Fibroblast of skin of scalp (primary cell): ENCODE results near the gene SRCIN1.

ENCODE experiments used
- DNase-seq: peaks from one replicate; pipeline ENCODE4 v3.0.0-alpha.2; 2013

The SRCIN1 gene

DNA sequence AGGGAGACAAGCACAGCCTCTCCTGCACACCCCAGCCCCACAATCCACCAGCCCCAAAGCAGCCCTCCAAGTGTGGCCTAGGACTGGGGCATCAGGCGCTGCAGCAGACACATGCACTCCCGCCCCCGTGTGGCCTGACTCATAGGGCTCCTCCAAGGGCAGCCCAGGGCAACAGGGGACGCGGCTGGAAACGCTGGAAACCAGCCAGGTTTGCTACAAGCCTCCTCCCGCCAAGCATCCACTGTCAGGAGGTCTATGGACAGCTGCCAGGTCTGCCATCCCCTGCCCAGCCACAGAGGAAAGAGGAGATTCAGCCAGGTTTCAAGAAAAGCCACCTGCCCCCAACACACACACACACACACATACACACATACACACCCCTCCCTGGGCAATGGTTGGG is 25.8 kb downstream of the SRCIN1 start:
- DNase-seq: peak; percentile 33

DNA sequence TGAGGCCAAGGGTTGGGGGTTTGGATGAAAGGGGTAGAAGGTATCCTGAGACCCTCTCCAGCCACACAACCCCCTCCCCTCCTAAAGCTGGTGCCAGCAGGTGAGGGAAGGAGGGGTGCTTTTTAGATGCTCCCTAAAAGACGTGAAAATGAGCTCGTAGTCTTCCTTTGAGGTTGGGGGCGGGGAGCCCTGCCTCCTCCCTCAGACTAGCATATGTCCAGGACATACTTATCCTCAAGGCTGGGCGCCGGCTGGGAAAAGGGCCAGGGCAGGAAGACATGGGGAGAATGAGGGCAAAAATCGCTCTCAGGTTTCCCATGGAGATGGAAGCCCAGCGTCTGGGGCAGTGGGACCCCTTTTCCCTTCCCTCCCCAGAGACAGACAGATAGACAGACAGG is 26.7 kb downstream of the SRCIN1 start:
- no peak for DNase-seq

DNA sequence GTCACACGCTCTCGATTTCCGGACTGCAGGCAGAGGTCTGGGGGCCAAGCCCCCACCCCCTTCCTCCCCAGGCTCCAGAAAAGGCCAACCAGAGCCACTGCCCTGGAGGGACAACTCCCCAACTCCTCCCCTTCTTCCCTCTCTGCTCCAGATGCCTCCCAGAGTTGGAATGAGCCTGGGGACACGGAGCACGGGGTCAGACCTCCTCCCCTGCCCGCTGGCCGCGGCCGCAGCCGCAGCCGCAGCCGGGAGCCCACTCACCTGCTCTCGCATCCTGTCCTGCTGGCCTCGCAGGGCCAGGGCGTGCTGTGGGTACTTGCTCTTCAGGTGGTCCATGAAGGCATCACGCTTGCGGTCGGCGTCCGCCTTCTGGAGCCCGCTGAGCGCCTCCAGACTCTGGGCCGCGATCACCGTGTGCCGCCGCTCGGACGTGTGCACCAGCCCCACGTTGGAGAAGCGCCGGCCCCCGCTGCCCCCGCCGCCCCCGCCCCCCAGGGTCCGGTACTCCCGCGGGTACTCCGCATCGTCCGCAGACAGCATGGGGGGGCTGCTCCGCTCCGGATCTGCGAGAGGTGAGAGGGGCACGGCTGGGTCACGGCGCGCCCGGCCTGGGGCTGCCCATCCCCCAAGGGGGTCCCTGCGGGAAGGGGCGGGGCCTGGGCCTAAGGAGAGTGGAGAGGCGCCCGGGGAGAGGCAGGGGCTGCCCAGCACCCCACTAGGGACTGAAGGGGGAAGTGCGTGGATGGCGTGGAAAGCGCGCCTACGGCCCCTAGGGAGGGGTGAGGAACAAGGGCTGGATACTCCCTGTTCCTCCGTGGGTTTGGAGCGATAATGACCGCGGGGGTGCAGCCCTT is 27.3 kb downstream of the SRCIN1 start:
- no peak for DNase-seq

DNA sequence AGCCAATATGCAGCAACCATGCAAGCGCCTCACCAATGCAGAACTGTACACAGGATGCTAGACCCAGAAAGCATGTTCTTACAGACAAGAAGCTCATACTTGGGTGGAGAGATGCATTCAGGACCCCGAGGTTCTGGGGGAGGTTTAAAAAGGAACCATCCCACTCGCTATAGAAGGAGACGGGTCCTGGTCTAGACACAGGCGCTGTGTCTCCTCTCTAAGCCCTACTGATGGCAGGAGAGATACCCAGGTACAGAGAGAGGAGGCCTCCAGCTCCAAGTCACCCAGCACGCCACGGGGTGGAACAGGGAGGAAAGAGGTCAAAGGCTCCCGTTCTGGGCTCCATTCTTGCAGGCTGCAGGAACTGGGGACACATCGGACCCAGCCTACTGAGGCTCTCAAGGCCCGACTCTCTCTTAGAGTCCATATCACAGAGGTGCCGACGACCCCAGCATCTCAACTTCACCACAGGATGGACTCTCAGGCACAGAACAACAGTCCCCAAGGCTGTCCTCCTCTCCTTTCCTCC is 28.0 kb downstream of the SRCIN1 start:
- no peak for DNase-seq

DNA sequence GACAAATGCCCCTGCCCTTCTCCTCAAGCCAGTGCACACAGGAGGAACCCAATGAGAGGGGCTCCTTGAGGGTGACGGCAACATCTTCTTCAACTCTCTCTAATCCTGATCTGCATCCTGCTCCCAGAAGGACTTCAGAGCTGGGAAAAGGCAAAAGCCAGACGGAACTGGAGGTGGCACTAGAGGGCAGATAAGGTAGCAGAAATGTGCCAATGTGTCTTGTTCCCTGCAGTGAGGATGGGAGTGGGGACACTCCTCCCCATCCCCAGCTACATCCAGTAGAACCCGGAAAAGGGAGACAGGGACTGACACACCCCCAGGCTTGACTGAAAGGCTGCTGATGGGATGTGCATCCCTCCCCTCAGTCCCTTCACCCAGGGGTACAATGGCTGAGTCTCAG is 28.5 kb downstream of the SRCIN1 start:
- DNase-seq: no peak

DNA sequence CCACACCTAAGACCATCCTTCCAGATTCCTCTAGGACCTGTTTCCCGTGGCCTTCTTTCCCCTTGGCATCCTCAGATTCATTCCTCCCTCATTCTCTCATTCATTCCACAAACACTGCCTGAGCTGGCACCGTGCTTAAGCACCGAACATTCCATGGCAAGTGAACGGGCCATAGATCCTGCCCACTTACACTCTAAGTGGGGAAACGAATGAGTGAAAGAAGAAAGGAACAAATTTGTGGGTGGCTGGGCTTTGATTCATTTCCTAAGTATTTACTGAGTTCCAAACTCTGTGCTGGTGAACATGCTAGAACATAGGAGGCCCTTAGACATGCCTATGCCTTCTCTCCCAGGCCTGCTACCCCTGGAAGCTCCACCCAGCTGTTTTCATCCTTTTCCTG is 30.0 kb downstream of the SRCIN1 start:
- peak; percentile 8 for DNase-seq

DNA sequence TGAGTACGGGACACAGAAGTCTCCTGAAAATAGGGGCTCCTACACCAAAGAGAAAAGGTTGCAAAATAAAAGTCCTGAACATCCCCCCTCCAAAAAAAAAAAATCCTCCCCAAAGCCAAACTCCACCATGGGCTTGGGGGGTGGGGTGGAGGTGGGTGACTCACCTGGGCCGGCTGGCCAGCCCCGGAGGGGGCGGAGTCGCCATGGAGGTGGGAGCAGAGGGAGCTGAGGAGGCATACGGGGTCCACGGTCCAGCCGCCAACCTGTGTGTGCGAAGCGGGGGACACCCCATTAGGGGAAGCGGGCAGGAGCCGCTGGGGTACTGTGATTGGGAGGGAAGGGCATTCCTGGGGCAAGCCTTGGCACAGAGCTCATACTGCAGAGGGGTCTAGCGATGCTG is 31.0 kb downstream of the SRCIN1 start:
- DNase-seq: no peak

DNA sequence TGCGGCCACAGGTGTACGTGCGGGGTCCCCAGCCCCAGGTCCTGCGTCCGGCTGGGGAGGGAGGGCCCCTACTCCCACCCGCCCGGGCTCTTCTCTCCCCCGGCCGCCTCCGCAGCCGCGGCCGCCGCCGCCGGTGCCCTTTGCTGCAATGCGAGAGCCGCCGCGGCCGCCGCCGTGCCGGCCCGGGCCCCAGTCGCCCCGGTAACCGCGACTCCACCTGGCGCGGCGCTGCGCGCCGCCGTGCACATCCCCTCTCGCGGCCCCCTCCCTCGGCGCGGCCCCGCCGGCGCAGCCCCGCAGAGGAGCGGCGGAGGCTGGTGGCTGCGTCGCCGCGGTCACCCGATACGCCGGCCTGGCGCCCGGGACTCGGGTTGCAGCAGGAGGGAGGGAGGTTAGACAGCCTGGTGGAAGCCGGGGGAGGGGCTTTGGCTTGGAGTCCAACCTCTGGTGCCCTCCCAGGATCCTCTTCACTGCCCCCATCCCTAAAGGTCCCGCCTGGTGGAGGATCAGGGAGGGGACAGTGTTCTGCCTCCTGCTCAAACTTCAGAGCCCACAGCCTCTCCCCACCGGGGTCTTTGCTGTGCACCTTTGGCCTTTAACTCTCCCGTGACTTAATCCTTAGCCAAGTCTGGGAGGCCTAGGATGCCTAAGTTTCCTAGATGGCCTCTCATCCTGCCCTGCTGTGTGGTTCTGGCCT is 32.9 kb downstream of the SRCIN1 start:
- DNase-seq: no peak

DNA sequence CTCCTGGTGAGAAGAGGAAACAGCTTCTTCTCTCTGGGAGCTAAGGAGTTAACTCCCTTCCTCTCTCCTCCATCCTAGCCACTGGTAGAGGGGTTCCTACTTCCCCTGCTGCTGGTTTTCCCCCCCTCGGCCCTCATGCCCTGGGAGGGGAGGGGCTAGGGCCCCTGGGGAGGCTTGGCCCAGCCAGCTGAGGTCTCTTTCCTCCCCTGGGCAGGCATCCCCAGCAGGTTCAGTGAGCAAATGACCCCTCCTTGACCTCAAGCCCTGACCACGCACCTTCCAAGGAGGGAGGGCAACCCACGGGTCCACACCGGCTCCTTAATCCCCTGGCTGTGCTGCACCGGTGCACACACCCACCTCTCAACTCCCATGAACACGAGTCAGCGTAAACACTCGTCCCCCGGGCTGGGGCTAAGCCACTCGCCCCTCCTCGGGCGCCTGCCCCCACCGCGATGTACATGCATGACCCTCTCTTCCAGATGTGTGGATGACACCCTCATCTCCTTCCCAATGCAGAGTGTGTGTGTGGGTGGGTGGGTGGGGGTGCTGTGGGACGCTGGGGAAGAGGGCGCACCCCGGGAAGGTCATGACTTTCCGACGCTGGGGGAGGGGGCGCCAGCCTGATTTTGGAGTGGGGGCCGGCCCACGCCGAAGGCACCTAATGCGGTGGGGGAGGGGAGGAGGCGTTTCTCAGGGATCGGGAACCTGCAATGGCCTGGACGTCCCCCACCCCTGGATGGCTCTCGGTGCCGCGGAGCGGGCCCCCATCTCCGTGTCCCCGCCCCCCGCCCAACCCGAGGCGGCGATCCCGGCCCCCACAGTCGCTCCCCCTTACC is 33.7 kb downstream of the SRCIN1 start:
- no peak for DNase-seq

DNA sequence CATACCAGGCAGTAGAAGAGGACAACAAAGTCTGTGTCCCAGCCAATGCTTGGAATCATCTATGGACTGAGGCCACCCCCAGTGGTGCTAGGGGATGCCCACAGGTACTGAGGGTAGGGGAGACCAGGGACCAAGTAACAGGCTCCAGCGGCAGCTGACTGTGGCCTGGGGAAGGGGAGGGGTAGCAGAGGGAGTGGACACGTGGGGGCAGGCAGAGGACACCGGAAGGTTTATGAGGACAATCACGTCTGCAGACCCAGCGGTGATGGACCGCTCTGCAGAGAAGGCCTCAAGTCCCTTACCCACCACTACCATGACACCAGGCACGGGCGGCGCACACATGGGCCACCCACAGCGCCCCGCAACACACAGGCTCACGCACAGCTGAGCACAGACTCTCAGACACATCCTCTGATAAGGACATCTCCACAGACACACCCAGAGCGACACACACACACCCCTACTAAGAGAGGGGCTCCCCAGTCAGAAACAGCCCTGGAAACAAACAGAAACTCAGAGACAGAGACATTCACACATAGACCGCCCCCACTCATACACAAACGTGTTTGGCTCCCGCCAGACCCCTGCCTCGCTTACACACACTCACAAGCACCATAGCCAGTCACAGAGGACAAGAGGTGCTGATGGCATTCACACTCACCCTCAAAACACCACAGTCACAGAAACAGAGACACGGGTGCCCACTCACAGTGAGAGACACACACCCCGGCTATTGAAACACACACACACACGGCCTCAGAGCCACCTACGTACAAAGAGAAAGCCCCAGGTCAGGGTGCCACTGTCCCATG is 35.8 kb downstream of the SRCIN1 start:
- DNase-seq: no peak

DNA sequence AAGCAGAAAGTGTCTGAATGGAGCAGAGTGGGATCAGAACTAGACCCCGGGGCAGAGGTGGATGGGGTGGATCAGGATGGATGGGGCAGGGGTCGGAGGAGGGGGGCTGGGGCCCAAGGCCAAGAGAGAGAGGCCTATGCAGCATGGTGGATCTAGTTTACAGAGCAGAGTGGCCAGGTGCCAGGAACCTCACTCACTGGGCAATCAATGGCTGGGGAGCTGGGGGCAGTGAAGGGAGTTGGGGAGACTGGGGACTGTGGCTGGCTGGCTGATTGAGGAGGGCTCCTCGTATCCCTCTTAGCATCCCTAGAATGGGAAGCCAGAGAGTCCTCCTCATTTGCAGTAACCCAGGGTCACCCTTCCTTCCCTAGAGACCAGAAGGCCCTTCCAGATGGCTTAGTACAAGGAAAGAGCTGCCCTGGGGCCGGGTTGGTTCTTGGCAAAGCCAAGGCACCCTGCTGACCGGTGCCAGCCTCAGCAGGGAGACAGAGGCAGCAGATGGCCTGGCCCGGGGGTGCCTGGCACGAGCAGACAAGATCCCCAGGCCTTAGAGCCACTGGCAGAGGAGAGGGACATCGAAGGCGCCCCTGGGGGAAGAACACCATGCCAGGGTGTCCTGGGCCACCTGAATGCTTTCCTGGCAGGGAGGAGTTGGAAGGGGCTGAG is 36.8 kb downstream of the SRCIN1 start:
- DNase-seq: no peak

DNA sequence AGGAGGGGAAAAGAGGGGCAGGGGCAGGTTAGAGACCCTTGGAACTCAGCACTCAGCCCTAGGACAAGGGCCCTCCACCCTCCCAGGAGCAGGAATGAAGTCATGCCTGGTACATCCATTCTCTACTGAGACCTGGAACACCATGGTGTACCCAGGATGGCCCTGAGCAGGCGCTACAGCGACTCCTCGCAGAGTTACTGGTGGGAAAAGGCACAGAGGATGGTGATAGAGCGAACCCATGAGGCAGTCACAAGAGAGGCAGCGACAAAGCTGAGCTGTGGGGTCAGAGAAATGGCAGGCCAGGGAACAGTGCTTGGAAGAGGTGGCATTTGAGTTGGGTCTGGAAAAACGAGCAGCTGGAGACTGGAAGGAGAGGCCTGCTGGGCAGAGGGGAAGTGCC is 37.5 kb downstream of the SRCIN1 start:
- no peak for DNase-seq

DNA sequence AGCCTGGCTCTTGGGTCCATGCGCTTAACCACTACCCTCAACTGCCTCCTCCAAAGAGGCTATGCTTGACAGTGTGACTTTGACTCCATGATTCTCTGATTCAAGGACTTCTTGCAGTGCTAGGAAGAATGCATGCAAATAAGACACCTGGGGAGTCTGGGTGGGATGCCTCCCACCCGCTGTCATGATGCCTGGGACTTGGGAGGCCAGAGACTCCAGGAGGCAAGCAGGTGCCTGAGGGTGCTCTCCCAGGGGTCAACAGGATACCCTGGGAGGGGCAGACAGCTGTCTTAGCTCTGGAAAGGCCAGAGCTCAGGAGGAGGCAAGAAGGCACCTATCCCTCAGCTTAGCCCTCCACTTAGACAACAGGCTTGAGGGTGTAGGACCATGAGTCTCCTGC is 38.4 kb downstream of the SRCIN1 start:
- DNase-seq: no peak

DNA sequence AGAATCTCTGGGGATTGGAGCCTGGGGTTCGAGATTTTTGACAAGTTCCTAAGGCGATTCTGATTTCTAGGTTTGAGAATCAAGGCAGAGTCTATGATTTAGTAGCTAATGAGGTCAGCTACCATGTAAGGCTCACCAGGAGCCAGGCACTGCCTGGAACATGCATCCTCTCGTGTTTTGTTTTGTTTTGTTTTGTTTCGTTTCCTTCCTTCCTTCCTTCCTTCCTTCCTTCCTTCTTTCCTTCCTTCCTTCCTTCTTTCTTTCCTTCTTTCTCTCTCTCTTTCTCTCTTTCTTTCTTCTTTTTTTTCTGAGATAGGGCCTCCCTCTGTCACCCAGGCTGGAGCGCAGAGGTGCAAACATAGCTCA is 39.1 kb downstream of the SRCIN1 start:
- DNase-seq: no peak

DNA sequence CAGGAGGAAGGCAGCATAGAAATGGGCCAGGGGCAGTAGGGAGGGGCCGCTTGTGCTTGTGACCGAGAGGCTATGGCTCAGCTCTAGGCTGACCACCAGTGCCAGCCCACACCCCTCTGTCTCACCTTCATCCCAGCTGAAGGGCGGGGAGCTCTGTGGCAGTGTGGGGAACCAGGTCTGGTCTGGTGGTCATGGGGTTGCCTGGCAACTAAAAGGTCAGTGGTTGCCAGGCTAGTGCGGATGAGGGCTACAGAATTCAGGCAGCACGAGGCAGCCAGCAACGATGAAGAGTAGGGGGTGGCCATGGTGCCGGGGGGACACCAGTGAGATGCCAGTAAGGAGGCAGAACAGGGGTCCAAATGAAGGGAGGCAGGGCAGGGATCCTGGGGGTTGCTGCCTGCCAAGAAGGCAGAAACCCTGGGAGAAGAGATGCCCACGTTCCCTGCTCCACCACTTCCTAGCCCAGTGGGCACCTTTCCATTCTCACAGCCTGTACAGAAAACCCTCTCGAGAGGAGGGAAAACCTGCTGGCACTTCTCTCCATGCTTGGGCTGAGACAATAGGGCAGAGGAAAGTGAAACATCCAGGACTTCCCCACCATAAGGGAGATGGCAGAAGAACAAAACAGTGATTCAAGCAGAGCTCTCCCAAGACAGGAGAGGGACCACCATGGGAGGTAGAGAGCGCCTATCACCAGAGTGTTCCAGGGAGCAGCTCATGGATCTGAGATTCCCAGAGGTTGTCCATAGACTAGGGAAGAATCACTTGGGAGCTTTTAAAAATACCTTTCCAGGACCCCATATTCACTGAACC is 39.7 kb downstream of the SRCIN1 start:
- DNase-seq: no peak

DNA sequence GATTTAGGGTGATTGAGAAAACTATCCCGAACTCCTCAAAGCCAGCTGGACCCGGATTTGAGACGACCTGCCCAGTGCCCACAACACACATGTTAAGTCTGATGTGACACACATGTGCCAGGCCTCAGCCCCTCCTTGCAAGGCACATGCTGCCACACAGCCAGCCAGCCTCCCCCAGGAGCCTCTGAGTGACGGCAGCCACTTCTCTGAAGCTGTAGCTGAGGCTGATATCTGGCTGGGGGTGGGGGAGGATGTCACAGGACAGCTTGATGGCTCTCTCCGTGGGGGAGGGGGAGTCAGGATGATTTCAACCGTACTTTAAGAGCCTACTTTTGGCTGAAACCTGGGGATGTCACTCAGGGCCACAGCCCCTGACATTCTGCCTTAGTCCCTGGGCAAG is 40.9 kb downstream of the SRCIN1 start:
- no peak for DNase-seq

DNA sequence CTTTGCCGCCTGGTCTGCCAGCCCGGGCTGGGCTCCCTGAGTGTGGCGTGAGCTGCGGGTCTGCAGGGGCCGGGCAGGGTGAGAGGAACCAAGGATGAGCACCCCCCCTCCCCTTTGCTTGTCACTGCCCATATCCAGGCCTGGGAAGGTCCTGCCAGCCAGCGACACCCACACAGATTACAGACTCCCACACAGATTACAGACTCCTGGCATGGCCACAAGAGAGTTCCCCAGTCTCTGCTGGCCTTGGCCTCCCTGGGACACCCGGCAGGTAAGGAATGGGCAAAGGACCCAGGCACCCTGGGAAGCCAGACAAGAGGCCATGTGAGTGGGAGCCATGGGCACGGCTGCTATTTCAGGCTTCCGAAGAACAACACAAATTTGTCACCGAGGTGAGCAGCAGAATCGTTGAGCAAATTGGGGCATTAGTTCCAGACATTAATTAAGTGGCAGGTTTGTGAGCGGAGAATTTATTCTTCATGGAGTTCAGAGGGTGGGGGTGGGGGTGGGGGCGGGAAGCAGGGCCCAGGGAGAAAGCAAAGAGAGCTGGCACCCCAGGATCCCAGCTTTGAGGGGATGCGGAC is 41.4 kb downstream of the SRCIN1 start:
- DNase-seq: no peak

DNA sequence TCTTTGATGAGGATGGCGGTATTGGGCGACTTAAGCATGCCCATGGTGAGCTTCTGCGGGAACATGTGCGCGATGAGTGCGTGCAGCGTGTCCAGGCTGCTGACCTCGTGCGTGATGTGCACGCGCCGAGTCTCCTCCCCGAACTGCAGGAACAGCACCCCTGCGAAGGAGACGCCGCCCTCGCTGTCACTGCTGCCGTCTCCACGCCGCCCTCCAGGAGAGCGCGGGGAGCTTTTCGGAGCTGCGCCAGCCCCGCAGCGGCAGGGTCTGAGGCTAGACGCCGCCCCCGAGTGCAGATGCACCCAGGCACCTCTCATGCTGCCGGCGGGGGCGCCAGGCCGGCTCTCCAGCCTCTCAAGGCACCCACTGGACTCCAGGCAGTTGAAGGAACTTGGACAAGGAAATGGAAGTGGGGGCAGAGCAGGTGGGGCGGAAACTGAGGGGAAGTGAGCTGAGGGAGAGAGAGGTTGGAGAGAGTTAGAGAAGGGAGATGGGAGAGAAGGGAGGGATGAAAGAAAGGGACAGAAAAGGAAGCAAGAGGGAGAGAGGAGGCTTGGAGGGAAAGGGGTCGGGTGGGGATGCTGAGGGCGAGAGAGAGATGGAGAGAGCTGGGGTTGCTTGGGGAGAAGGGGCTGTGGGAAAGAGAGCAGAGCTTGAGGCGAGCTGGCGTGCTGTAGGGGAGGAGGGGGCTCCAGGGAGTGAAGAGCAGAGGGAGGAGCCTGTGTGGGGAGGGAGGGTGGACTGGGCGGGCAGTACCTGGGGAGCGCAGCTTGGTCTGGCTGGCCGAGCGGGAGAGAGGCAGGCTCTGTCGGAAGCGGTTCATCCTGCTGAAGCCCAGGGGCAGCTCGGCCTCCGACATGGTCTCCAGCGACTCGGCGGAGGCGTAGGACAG is 42.1 kb downstream of the SRCIN1 start:
- no peak for DNase-seq

DNA sequence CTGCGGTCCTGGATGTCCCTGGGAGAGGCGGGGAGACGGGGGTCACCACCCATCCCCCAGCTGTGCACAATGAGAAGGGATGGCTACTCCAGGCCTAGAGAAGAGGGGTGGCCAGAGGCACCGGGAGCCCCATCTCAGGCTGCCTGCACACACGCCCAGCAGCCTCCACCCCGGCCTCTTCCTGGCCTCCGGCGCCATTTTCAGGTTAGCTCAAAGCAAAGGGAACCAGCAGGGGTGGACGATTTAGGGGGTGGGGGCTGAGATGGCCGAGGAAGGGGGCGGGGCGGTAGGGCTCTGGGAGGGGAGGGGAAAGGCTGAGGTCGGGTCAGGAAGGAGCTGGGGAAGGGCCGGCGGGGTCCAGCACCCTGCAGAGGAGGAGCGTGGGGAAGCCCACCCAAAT is 42.8 kb downstream of the SRCIN1 start:
- DNase-seq: no peak
